ENCODE results near the gene PPFIA2.

PPFIA2 gene

GRCh38 chr12:81416571-81416970, 342.6 kb downstream of the PPFIA2 start:
- ChIA-PET POLR2A (no interaction called here), CTCF (no interaction called here)
- TF ChIP-seq CTCF (IDR thresholded peaks at IDR 0.05; ENCODE audit: control extremely low read depth, extremely low read depth, low read depth, missing control alignments) = no peak
- no peak for DNase-seq (ENCODE audit: extremely low spot score)

- DNase-seq (ENCODE audit: extremely low spot score) = no peak
- POLR2A ChIA-PET = no interaction called here
- TF ChIP-seq CTCF (IDR thresholded peaks at IDR 0.05; ENCODE audit: control extremely low read depth, extremely low read depth, low read depth, missing control alignments) = no peak
- CTCF ChIA-PET = interaction anchor here (1.2 kb wide), 1 partner anchor 17 kb away, joined by 3 read pairs; no protein-coding TSS in a partner anchor
Observed at GRCh38 chr12:81414441-81414840, 344.7 kb downstream of the PPFIA2 start.

GRCh38 chr12:81412940-81413339, 346.2 kb downstream of the PPFIA2 start:
- no peak for TF ChIP-seq CTCF (IDR thresholded peaks at IDR 0.05; ENCODE audit: control extremely low read depth, extremely low read depth, low read depth, missing control alignments)

GRCh38 chr12:81403348-81403747, 355.8 kb downstream of the PPFIA2 start:
- no peak for DNase-seq (ENCODE audit: extremely low spot score)
- POLR2A ChIA-PET = no interaction called here
- TF ChIP-seq CTCF (IDR thresholded peaks at IDR 0.05; ENCODE audit: control extremely low read depth, extremely low read depth, low read depth, missing control alignments) = no peak
- CTCF ChIA-PET = interaction anchor here (1.0 kb wide), 1 partner anchor 18 kb away, joined by 3 read pairs; no protein-coding TSS in a partner anchor

More at GRCh38 chr12:81412940-81413339, 346.2 kb downstream of the PPFIA2 start:
- ChIA-PET CTCF (no interaction called here), POLR2A (no interaction called here)
- DNase-seq (ENCODE audit: extremely low spot score) = no peak

GRCh38 chr12:81401241-81401640, 357.9 kb downstream of the PPFIA2 start:
- no peak for TF ChIP-seq CTCF (IDR thresholded peaks at IDR 0.05; ENCODE audit: control extremely low read depth, extremely low read depth, low read depth, missing control alignments)
- ChIA-PET CTCF (no interaction called here), POLR2A (no interaction called here)
- no peak for DNase-seq (ENCODE audit: extremely low spot score)

- POLR2A ChIA-PET = no interaction called here
- DNase-seq (ENCODE audit: extremely low spot score) = no peak
- CTCF ChIA-PET = no interaction called here
- no peak for TF ChIP-seq CTCF (IDR thresholded peaks at IDR 0.05; ENCODE audit: control extremely low read depth, extremely low read depth, low read depth, missing control alignments)
Observed at GRCh38 chr12:81400024-81400423, 359.1 kb downstream of the PPFIA2 start.

- POLR2A ChIA-PET = no interaction called here
- CTCF ChIA-PET = no interaction called here
- TF ChIP-seq CTCF (IDR thresholded peaks at IDR 0.05; ENCODE audit: control extremely low read depth, extremely low read depth, low read depth, missing control alignments) = no peak
- DNase-seq (ENCODE audit: extremely low spot score) = no peak
Observed at GRCh38 chr12:81395431-81395830, 363.7 kb downstream of the PPFIA2 start.
